ENCODE measurements around the gene MROH2A.
"Not testable (repeated sequence)": the region's sequence is repeated elsewhere in the genome, so short reads cannot be mapped to it uniquely, and the experiment has no call there.

Gene MROH2A

GRCh38 chr2:233858331-233858730, 80.2 kb downstream of the MROH2A start:
- DNase-seq, result no peak

- no peak for DNase-seq
These were observed 84.2 kb downstream of the MROH2A start for GRCh38 chr2:233862261-233862768.

- DNase-seq, result no peak
These were observed 87.7 kb downstream of the MROH2A start for GRCh38 chr2:233865838-233866237.

- no peak for DNase-seq
These were observed 88.3 kb downstream of the MROH2A start for GRCh38 chr2:233866479-233866878.

- DNase-seq, result no peak
These were observed 89.9 kb downstream of the MROH2A start, which contains the start of gene MSL3B for GRCh38 chr2:233867993-233868532. MSL3B (minus strand) TSS chr2:233868386.

- DNase-seq, result no peak
These were observed 93.3 kb downstream of the MROH2A start for GRCh38 chr2:233871432-233871831.

GRCh38 chr2:233872125-233872524, 94.0 kb downstream of the MROH2A start:
- not testable (repeated sequence) for DNase-seq

- DNase-seq, result no peak
These were observed 104.2 kb downstream of the MROH2A start for GRCh38 chr2:233882353-233882752.

All from NCI-H2107 (cell line).